KMS-11 (cell line): ENCODE measurements around the gene ARMC6.

Experiments
- H2AFZ ChIP-seq: fragments of 200-600 bp; sonication (generic); 2 replicates; pipeline ENCODE4 v1.6.1; 2016; ENCODE audit warnings: antibody characterized with exemption, mixed run types, low read depth
- H3K27ac ChIP-seq: fragments of 200-600 bp; sonication (generic); 2 replicates; pipeline ENCODE4 v1.6.1; 2016; ENCODE audit warnings: mild to moderate bottlenecking, mixed run types
- H3K27me3 ChIP-seq: fragments of 200-600 bp; sonication (generic); 2 replicates; pipeline ENCODE4 v1.6.1; 2017; ENCODE audit warnings: mild to moderate bottlenecking, low read depth, mixed run types, moderate library complexity; ENCODE audit not compliant: insufficient read depth
- H3K36me3 ChIP-seq: fragments of 200-600 bp; sonication (generic); 2 replicates; pipeline ENCODE4 v1.6.1; 2017; ENCODE audit warnings: mild to moderate bottlenecking, mixed run types; ENCODE audit not compliant: insufficient read depth
- H3K4me1 ChIP-seq: fragments of 200-600 bp; sonication (generic); 2 replicates; pipeline ENCODE4 v1.6.1; 2016; ENCODE audit warnings: mild to moderate bottlenecking, low read depth, mixed run types; ENCODE audit not compliant: poor library complexity, severe bottlenecking
- H3K4me2 ChIP-seq: fragments of 200-600 bp; sonication (generic); 2 replicates; pipeline ENCODE4 v1.7.0; 2016; ENCODE audit warnings: mild to moderate bottlenecking, mixed run types
- H3K4me3 ChIP-seq: fragments of 200-600 bp; sonication (generic); IDR thresholded peaks from 2 replicates; pipeline ENCODE4 v1.6.1; 2017; ENCODE audit warnings: low read depth, low read length, mixed read lengths; ENCODE audit not compliant: insufficient read depth
- H3K79me2 ChIP-seq: fragments of 200-600 bp; sonication (generic); 2 replicates; pipeline ENCODE4 v1.6.1; 2016; ENCODE audit warnings: low read depth, mixed run types; ENCODE audit not compliant: insufficient read depth
- H3K9ac ChIP-seq: fragments of 200-600 bp; sonication (generic); 2 replicates; pipeline ENCODE4 v1.6.1; 2016; ENCODE audit warnings: mild to moderate bottlenecking, mixed run types
- H4K20me1 ChIP-seq: fragments of 200-600 bp; sonication (generic); 2 replicates; pipeline ENCODE4 v1.6.1; 2016; ENCODE audit warnings: mild to moderate bottlenecking, mixed run types; ENCODE audit not compliant: insufficient read depth
- TF ChIP-seq, protein P1 (sequence below): fragments of 200-600 bp; sonication (generic); conservative IDR thresholded peaks from 2 replicates; pipeline ENCODE4 v1.6.1; 2017; ENCODE audit warnings: low read depth, mild to moderate bottlenecking, antibody characterized with exemption, low read length, moderate library complexity, mixed read lengths

ARMC6 gene

DNA sequence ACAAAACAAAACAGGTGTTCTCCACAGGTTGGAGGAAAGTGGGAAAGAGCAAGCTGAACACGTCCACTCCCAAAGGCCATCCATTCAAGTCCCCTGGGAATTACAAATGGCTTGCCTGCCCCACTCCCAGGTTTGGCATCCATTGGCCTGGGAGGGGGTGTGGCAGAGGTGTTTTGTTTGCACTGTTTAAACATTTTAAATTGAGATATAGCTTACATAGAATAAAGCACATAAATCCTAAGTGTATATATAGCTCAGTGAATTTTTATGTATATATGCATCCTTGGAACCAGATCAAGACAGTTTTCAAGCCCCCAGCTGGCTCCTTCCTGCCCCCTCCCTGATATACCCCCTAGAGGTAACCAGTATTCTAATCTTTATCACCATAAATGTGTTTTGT lies 43.1 kb downstream of the ARMC6 start:
- Histone ChIP-seq H2AFZ (no peak overlapping the region), H3K4me2 (no peak overlapping the region), H3K27ac (no peak overlapping the region), H3K79me2 (no peaks in the 10 kb centered on the region), H4K20me1 (no peaks in the 10 kb centered on the region), H3K27me3 (no peaks in the 10 kb centered on the region), H3K36me3 (no peaks in the 10 kb centered on the region), H3K9ac (no peak overlapping the region), H3K4me3 (no peak overlapping the region), H3K4me1 (no peaks in the 10 kb centered on the region)
- TF ChIP-seq, protein P1, sequence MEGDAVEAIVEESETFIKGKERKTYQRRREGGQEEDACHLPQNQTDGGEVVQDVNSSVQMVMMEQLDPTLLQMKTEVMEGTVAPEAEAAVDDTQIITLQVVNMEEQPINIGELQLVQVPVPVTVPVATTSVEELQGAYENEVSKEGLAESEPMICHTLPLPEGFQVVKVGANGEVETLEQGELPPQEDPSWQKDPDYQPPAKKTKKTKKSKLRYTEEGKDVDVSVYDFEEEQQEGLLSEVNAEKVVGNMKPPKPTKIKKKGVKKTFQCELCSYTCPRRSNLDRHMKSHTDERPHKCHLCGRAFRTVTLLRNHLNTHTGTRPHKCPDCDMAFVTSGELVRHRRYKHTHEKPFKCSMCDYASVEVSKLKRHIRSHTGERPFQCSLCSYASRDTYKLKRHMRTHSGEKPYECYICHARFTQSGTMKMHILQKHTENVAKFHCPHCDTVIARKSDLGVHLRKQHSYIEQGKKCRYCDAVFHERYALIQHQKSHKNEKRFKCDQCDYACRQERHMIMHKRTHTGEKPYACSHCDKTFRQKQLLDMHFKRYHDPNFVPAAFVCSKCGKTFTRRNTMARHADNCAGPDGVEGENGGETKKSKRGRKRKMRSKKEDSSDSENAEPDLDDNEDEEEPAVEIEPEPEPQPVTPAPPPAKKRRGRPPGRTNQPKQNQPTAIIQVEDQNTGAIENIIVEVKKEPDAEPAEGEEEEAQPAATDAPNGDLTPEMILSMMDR = no peak

DNA sequence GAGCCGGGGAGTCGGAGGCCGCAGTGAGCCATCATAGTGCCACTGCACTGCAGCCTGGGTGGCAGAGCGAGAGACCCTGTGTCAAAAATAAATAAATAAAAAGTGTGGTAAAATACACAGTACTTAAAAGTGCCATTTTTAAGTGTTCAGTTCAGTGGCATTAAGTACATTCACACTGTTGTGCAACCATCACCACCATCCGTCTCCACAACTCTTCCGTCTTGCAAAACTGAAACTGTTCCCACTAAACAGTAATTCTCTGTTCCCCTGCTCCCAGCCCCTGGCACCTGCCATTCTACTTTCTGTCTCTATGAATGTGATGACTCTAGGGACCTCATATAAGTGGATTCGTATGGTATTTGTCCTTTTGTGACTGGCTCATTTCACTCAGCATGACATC lies 43.7 kb downstream of the ARMC6 start:
- Histone ChIP-seq H3K4me3 (no peak overlapping the region), H3K27ac (no peak overlapping the region), H3K36me3 (no peaks in the 10 kb centered on the region), H3K4me1 (no peaks in the 10 kb centered on the region), H3K79me2 (no peaks in the 10 kb centered on the region), H4K20me1 (no peaks in the 10 kb centered on the region), H3K9ac (no peak overlapping the region), H3K27me3 (no peaks in the 10 kb centered on the region), H3K4me2 (no peak overlapping the region), H2AFZ (no peak overlapping the region)
- TF ChIP-seq, protein P1 = no peak

DNA sequence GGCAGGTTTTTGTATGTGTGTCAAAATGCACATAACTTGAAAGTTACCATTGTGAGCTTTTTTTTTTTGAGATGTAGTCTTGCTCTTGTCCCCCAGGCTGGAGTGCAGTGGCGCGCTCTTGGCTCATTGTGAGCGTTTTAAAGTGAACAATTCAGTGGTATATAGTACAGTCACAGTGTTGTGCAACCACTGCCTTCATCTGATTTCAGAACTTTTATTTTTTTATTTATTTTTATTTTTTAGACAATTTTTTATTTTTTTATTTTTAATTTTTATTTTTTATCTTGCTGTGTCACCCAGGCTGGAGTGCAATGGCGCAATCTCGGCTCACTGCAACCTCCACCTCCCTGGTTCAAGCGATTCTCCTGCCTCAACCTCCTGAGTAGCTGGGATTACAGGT lies 45.4 kb downstream of the ARMC6 start:
- H3K27me3 ChIP-seq = no peaks in the 10 kb centered on the region
- no peak overlapping the region for H3K4me3 ChIP-seq
- H4K20me1 ChIP-seq = no peaks in the 10 kb centered on the region
- TF ChIP-seq, protein P1 = no peak
- H3K79me2 ChIP-seq = no peaks in the 10 kb centered on the region
- no peak overlapping the region for H3K9ac ChIP-seq
- no peaks in the 10 kb centered on the region for H3K4me1 ChIP-seq
- no peaks in the 10 kb centered on the region for H3K36me3 ChIP-seq
- H2AFZ ChIP-seq = no peak overlapping the region
- no peak overlapping the region for H3K27ac ChIP-seq
- no peak overlapping the region for H3K4me2 ChIP-seq

DNA sequence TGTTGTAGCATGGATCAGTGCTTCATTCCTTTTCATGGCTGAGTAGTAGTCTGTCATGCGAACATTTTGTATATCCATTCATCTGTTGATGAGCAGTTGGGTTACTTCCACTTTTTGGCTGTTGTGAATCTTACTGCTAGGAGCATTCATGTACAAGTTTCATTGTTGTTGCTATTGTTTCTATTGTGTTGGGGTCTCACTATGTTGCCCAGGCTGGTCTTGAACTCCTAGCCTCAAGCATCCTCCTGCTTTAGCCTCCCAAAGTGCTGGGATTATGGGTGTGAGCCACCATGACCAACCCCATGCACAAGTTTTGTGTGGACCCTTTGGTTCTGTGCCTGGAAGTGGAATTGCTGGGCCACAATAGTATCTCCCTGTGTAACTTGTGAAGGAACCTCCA lies 46.2 kb downstream of the ARMC6 start:
- Histone ChIP-seq H3K4me2 (no peak overlapping the region), H4K20me1 (no peaks in the 10 kb centered on the region), H3K27me3 (no peaks in the 10 kb centered on the region), H3K36me3 (no peaks in the 10 kb centered on the region), H3K79me2 (no peaks in the 10 kb centered on the region), H2AFZ (no peak overlapping the region), H3K9ac (no peak overlapping the region), H3K27ac (no peak overlapping the region), H3K4me1 (no peaks in the 10 kb centered on the region), H3K4me3 (no peak overlapping the region)
- TF ChIP-seq, protein P1 = no peak
